ENCODE data around the gene CUL1.

GRCh38 chr7:148806187-148806586 is 107.5 kb downstream of the CUL1 start:
- TF ChIP-seq, protein P1, sequence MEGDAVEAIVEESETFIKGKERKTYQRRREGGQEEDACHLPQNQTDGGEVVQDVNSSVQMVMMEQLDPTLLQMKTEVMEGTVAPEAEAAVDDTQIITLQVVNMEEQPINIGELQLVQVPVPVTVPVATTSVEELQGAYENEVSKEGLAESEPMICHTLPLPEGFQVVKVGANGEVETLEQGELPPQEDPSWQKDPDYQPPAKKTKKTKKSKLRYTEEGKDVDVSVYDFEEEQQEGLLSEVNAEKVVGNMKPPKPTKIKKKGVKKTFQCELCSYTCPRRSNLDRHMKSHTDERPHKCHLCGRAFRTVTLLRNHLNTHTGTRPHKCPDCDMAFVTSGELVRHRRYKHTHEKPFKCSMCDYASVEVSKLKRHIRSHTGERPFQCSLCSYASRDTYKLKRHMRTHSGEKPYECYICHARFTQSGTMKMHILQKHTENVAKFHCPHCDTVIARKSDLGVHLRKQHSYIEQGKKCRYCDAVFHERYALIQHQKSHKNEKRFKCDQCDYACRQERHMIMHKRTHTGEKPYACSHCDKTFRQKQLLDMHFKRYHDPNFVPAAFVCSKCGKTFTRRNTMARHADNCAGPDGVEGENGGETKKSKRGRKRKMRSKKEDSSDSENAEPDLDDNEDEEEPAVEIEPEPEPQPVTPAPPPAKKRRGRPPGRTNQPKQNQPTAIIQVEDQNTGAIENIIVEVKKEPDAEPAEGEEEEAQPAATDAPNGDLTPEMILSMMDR (IDR thresholded peaks at IDR 0.05): no peak
- TF ChIP-seq POLR2A (IDR thresholded peaks at IDR 0.05): no peak

Data from uterus (tissue), 2 donors.